ENCODE measurements around the gene B9D2.

GRCh38 chr19:41324921-41325639 lies 38.9 kb downstream of the B9D2 start:
- no peak for TF ChIP-seq POLR2A (IDR thresholded peaks at IDR 0.05)
- TF ChIP-seq, protein P1, sequence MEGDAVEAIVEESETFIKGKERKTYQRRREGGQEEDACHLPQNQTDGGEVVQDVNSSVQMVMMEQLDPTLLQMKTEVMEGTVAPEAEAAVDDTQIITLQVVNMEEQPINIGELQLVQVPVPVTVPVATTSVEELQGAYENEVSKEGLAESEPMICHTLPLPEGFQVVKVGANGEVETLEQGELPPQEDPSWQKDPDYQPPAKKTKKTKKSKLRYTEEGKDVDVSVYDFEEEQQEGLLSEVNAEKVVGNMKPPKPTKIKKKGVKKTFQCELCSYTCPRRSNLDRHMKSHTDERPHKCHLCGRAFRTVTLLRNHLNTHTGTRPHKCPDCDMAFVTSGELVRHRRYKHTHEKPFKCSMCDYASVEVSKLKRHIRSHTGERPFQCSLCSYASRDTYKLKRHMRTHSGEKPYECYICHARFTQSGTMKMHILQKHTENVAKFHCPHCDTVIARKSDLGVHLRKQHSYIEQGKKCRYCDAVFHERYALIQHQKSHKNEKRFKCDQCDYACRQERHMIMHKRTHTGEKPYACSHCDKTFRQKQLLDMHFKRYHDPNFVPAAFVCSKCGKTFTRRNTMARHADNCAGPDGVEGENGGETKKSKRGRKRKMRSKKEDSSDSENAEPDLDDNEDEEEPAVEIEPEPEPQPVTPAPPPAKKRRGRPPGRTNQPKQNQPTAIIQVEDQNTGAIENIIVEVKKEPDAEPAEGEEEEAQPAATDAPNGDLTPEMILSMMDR (IDR thresholded peaks at IDR 0.05): no peak

Measured in ovary (tissue), 3 donors.